CD4-positive, alpha-beta T cell treated with Interleukin-12 subunit alpha and Interleukin-12 subunit beta, for 1 hour (primary cell): ENCODE results near the gene ARHGEF16.

Source experiments
- DNase-seq: peaks from one replicate; pipeline ENCODE4 v3.0.0-alpha.2; 2020

Gene ARHGEF16

DNA sequence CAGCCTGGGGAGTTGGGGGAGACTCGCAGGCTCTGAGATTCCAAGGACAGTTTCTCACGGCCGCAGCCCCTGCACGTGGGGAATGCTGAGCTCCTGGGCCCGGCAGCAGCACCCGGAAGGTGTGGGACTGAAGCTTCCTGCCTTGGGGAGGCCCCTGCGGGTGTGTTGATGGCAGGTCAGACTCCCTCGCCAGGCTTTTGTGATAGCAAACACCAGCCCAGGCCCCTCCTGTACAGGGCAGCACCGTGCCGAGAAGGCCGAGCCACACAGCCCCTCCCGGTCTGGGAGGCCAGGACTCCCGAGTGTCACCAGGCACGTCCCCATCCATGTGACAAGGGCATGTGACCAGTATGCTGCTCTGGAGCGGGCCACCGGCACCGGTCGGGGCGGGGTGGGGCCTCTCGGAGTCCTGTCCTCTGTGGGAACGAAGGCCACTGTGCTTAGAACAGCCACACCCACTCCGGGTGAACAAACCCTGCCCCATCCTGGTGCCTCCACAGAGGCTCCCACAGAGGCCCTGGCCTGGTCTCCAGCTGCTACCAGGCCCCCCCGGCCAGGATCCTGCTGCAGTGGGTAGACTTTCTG lies 31.1 kb upstream of the ARHGEF16 start:
- no peak for DNase-seq

DNA sequence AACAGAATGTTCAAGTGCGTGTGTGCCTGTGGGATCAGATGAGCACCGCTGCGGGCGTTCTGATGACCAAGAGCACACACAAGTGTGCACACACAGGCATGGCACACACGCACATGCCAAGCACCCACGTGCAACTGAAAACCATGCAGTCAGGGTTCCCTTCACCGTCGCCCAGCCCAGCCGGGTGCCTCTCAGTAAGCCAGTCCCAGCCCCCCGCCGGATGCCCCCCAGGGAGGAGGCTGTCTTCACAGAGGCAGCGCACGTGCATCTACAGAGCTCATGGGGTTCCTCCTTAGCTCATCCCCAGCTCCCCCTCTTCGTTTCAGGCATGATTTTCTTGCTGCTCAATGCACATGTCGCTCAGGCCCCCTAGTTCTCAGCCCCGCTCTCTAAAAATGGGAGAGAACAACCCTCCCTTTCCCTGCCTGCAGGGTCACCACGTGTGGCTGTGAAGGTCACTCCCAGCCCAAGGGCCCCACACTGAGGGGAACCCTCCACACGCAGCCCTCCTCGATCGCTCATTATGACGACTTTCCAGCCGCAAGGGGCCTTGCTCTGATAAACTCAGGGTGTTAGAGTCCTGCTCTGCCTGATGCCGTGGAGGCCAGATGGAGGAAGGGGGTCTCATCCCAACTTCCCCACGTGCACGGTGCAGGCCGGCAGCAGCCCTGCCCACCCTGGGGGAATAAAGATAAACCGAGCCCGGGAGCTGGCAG lies 30.4 kb upstream of the ARHGEF16 start:
- DNase-seq = no peak

DNA sequence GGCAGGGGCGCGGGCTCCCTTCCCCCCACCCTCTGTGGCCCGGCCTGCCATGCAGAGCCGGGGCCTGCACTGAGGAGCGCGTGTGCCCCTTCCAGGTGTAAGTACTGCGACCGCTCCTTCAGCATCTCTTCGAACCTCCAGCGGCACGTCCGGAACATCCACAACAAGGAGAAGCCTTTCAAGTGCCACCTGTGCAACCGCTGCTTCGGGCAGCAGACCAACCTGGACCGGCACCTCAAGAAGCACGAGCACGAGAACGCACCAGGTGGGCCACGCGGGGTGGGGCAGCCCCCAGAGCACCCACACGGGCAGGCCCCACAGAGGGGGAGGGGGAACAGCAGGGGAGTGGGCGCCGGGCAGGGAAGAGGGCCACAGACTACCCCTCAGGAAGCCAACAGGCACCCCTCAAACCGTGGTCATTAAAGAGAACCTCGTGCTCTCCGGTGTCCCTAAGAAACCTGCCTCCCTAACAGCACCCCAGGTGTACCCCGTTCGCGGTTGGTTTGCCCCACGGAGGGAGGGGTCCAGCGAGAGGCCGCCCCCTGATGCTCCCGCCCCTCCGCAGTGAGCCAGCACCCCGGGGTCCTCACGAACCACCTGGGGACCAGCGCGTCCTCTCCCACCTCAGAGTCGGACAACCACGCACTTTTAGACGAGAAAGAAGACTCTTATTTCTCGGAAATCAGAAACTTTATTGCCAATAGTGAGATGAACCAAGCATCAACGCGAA lies 28.8 kb upstream of the ARHGEF16 start:
- no peak for DNase-seq

DNA sequence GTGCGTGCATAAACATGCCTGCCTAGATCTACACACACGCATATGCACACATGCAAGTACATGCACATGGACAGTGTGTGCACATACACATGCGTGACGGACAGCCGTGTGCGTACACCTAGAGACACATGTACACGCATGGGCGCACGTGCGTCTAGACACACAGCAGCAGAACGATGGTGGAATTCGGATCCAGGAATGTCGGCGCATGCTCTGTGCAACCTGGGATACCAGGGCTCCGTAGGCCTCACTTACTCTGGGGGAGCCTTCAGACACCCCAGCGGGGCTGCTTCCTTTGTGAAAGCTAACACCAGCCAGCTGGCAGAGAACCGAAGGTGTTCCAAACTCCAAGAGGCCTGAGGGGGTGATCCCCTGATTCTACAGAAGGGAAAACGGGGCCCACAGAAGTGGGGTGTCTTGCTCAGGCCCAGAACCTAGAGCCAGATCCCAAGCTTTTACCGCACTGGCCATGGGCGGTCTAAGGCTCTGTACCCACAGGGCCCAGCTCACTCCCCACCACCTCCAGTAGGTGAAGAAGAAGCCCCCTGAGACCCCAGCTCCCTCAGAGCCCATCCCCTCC lies 27.4 kb upstream of the ARHGEF16 start:
- DNase-seq = no peak

DNA sequence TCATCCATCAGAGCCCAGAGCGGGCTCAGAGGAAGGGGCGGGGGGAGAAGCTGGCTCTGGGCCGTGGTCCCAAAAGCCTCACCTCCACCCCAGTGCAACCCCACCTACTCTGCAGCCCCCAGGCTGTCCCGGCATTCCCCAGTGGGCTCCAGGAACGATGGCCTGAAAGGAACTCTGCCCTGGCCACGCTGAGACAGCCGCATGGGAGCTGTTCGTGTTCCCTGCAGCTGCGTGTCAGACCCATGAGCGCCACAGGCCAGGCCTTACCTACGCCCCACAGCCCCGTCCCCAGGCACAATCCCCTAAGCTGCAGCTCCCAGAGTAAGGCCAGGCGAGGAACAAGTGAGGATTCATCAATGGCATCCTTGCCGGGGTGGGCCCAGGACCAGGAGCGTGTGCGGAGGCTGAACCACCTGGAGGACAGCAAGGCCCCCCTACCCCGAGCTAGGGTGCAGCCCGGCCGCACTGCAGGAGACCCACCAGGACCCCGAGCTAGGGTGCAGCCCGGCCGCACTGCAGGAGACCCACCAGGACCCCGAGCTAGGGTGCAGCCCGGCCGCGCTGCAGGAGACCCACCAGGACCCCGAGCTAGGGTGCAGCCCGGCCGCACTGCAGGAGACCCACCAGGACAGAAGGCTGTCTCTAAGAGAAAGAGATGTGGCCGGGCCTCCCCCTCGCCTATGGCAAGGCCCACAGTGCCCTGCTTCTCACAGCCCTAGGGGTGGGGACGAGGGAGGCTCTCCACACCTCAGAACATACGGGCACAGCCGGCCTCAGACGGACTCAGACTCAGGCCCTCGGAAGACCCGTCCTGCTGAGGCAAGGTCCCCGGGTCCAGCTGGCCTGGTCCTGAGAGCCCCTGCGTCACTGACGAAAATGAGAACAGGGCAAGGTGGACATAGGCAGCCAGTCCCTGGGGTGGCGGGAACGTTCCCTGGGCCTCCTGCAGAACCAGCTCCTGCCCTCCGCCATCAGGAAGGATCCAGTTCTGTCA lies 26.5 kb upstream of the ARHGEF16 start:
- no peak for DNase-seq

DNA sequence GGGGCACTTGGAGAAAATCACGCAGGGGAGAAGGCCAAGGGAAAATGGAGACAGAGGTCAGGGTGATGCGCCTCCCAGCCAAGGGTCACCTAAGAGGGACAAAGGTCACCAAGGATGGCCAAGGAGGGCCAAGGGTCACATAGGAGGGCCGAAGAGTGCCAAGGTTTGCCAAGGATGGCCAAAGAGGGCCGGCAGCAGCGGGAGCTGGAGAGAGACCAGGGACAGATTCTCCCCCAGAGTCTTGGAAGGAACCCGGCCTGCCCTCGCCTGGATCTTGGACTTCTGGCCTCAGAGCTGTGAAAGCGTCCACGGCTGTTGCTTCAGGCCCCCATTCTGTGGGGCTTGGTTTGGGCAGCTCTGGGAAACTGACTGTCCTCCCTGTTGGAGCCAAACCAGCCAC lies 25.6 kb upstream of the ARHGEF16 start:
- no peak for DNase-seq

DNA sequence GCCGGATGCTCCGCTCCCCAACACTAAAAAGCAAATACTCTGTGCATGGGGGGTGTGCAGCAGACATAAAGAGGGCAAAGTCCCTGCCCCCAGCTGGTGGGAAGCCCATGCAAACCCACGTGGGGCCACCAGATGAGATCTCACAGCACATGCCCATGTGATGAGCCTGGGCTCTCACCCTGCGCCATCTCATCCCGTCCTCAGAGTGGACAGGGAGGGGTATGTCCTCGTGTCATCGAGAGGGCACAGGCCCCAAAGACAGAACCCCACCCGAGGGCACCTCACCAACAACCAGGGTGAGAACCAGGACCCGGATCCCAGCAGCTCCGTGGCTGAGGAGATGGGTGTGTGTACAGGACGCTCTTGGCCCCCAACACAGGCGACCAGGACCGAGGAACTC lies 25.1 kb upstream of the ARHGEF16 start:
- DNase-seq = no peak

DNA sequence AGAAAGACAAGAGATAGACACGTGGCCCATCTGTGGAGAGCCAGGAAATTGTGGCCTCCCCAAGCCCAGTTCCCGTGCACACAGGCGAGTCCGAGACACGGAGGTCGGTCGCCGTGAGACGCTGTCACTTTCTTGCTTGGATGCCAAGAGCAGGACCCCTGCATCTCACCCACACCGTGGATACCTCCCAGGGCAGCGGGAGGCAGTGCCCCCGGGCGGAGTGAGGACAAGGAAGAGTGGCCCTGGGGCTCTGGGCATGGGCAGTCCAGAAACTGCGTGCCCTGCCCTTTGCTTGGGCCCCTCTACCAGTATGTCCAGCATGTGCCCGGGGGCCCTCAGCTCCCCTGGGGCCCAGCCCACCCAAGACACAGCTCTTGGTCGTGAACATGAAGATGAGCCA lies 24.7 kb upstream of the ARHGEF16 start:
- DNase-seq = no peak

DNA sequence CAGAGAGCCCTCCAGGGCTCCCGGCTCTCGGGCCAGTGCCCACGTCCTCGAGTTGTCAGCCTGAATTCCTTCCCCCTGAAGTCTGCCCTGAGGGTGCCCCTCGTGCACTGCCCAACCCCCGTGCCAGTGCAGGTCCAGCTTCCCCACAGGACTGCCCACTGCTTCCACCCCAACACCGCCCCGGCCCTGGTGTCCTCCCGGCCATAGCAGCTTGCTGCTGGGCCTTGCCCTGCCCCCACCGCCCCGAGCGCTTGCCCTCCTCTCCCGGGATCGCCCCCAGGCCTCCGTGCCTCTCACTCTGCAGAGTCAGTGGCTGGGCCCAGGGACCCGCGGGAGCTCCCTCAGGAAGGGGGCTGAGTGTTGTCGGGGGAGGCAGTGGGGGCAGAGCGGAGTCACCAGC lies 24.1 kb upstream of the ARHGEF16 start:
- DNase-seq = no peak

DNA sequence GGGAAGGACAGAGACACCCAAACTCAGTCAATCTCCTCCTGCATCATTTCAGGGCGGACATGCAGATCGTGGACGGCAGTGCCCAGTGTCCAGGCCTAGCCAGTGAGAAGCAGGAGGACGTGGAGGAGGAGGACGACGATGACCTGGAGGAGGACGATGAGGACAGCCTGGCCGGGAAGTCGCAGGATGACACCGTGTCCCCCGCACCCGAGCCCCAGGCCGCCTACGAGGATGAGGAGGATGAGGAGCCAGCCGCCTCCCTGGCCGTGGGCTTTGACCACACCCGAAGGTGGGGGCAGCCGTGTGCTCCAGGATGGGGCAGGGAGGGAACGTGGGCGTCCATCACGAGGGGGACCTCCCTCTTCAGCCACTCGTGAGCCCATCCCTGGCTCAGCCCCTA lies 23.6 kb upstream of the ARHGEF16 start:
- DNase-seq = no peak

DNA sequence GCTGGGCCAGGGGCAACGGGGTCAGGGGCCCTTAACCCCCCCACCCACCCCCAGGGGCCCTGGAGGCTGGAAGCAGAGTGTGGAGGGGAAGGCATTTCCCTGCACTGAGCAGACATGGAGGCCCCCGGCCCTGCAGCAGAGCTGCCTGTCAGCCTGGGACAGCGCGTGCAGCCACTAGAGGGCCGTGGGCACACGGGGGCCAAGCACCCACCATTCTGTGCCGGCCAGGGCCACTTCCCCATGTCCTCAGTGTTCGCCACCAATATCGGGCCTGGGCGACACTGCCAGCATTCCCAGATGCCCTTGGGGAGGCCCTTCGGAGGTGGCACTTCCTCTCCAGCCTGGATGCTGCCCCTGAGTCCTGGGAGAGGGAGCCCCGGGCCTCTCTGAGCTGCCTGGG lies 23.2 kb upstream of the ARHGEF16 start:
- no peak for DNase-seq

DNA sequence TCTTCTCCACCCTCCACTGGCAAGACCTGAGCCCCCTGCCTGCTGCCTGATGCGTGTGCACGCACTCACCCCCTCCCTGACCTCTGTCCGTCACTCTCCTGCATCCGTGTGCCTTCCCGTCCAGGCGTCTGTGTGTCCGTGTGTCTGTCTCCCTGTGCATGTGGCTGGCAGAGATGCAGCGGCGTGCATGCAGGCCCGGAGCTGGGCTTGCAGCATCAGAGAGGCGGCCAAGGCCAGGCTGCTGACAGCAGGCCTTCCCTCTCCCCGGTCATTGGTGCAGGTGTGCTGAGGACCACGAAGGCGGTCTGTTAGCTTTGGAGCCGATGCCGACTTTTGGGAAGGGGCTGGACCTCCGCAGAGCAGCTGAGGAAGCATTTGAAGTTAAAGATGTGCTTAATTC lies 22.8 kb upstream of the ARHGEF16 start:
- no peak for DNase-seq

DNA sequence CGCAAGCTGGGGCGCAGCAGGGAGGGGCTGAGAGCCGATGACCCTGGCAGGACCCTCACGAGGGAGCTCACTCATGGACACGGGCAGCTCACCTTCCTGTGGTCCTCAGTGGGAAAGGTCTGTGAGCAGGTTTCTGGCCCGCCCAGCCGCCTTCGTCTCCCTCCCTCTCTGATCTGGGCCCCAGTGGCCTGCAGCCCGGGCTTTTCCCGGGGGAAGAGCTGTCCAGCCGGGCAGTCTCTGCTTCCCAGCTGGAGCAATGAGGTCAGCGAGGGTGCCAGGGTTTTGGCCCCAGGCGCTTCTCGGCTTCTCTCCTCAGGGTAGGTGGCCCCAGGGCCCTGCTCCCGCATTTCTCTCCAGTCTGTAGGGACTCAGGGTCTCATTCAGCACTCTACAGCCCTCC lies 22.2 kb upstream of the ARHGEF16 start:
- DNase-seq = no peak

DNA sequence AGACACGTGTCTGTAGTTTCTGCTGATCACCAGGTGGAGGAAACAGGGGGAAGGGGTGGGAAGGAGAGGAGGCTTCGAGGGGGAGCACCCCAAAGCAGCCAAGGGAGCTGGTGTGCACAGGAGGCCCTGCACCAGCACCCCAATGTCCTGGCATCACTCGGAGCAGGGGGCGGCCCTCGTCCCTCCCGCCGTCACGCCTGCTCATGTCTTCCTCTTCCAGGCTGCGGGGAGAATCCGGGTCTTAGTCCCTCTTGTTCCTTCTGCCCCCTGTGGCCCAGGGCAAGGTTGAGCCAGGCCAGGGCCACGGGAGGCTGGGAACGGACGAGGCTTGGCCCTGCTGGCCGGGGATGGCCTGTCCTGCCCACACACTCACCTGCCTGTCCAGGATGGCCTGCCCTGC lies 21.4 kb upstream of the ARHGEF16 start:
- DNase-seq = no peak

DNA sequence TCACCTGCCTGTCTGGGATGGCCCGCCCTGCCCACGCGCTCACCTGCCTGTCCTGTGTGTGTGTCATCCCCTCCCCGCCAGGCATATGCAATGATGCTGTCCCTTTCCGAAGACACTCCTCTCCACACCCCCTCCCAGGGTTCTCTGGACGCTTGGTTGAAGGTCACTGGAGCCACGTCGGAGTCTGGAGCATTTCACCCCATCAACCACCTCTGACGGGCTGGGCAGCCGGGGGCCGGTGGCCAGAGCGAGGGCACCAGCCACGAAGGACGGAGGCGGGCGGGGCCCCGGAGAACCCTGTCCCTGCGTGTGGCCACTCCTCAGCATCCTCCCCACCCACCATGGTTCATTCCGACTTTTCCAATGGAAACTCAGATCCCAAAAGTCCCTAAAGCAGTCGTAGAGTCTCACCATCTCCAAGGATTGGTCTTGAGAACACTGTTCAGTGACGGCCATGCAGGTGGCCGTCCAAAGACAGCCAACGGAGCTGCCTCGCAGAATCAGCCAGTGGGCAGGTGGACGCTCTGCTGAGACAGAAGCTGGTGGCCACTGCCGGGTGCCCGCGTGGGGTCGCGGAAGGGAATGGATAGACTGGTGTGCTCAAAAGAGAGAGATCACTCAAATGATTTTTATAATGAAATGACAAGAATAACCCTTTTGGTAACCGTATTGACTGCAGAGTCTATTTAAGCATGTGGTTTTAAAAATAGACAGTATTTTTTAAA lies 20.7 kb upstream of the ARHGEF16 start:
- no peak for DNase-seq

DNA sequence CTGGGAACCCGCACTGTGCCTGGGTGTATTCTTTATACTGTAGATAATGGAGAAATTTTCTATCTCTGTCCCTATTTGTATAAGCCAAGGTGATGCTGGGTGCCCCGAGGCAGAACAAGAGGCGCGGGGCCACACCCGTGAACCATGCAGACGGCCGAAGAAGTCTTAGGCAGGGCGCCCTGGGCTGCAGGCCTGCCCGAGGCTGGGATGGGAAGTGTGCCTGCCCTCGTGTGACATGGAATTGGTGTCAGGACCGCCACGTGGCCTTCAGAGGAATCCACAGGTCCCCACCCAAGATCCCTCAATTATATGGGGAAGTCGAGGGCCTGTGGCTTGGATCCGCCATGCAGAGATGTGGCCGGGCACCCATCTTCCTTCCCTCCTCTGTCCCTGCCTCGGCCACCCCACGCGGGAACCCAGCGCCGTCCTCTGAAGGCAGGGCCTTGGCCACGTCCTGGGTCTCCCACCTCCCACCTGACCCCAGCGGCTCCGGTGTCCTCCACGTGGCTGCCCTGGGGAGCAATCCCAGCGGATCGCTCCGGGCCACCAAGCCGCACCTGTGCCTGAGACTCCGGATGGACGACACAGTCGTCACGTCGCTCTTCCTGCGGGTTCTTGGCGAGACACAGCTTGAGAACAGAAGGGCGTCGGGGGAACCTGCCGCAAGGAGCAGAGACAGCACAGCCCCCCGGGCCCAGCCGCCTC lies 19.9 kb upstream of the ARHGEF16 start:
- DNase-seq = no peak

DNA sequence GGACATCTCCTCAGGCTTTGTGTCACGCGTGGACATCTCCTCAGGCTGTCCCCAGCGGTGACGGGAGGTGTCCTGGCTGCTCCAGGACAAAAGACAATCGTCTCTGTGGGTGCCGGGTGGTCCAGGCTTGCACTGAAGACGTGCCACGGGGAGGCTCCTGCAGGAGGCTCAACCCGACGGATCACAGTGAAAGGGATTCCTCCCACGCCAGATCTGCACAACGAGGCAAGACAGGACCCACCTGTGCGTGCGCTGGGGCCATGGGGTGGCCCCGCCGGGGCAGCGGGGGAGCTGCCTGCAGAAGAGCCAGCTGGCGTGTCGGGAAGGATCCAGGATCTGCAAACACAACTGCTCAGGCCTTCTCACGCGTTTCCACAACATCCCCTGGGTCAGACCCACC lies 18.8 kb upstream of the ARHGEF16 start:
- DNase-seq = no peak

DNA sequence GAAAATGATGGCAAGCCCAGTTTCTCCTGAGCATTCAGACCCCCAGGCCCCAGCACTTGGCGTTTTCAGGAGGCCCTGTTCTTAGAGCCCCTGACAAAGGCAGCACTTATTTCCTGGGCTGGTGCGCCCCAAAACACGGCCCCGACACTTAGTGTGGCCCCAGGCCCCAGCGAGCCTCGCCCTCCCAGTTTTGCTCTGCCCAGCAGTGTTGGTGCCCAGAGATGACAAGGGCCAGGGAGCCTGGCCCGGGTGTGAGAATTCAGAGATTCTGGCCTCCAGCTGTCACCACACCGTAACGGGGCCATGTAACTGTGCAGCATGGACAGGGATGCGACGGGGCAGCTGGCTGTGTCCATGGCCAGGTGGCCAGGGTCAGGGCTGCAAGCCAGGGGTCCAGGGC lies 18.0 kb upstream of the ARHGEF16 start:
- DNase-seq = no peak

DNA sequence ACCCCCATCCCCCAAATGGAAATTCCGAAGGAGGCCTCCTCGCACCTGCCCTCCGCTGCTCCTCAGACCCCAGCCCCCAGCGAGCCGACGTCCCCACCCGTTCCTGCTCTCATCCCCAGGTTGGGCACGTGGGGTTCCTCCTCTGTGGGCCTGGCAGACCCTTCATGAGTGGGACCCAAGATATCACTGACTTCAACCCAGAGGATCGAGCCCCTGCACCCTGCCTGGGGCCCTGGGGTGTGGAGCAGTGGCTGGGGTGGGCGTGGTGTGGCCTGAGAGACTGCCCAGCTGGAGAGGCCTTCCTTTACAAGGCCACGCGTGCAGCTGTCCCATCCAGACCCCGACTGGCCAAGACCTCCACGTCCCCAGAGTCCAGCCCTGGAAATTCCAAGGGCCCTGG lies 17.6 kb upstream of the ARHGEF16 start:
- no peak for DNase-seq

DNA sequence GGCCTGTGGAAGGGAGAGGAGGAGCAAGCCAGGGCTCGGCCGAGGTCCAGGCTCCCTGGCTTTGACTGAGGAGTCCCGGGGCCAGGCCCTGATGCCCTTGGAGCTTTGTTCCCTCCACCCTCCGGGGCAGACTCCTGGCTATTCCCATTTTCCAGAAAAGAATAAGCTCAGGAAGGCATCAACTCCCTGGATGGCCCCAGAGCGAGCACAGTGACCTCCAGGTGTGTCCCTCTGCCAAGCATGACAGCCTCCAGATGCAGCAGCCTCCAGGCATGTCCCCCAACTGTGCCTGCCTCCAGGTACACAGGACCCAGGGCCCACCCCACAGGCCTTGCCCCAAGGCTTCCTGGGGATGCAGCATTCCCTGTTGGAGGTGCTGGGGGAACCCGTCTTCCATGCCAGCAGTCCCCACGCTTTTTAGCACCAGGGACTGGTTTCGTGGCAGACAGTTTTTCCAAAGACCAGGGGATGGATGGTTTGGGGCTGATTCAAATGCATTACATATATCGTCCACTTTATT lies 15.7 kb upstream of the ARHGEF16 start:
- no peak for DNase-seq
